Measurements from ENCODE around the gene IER3.
A peak's percentile ranks its signal among the peaks of the same experiment; 100 is the strongest.
"Not testable (repeated sequence)": the region's sequence is repeated elsewhere in the genome, so short reads cannot be mapped to it uniquely, and the experiment has no call there.

The IER3 gene

GRCh38 chr6:30722280-30723112 lies 21.9 kb downstream of the IER3 start:
- peak; percentile 92 for TF ChIP-seq CTCF (IDR thresholded peaks at IDR 0.05; ENCODE audit: low read depth, low read length, missing control alignments)
- DNase-seq (ENCODE audit: extremely low read depth, low read depth), result no peak
- peak overlapping the region; percentile 98 for H3K4me3 ChIP-seq (replicated peaks; ENCODE audit: low read depth, low read length)

- DNase-seq (ENCODE audit: extremely low read depth, low read depth), result not testable (repeated sequence)
- peak overlapping the region; percentile 98 for H3K4me3 ChIP-seq (replicated peaks; ENCODE audit: low read depth, low read length)
These were observed 22.4 kb downstream of the IER3 start for GRCh38 chr6:30722025-30722279.

- H3K4me3 ChIP-seq (replicated peaks; ENCODE audit: low read depth, low read length), result peak overlapping the region; percentile 98
- DNase-seq (ENCODE audit: extremely low read depth, low read depth), result no peak
- peak; percentile 17 for TF ChIP-seq CTCF (IDR thresholded peaks at IDR 0.05; ENCODE audit: low read depth, low read length, missing control alignments)
These were observed 22.9 kb downstream of the IER3 start for GRCh38 chr6:30721198-30722024.

GRCh38 chr6:30720738-30721197 lies 23.6 kb downstream of the IER3 start:
- no peak for DNase-seq (ENCODE audit: extremely low read depth, low read depth)
- H3K4me3 ChIP-seq (replicated peaks; ENCODE audit: low read depth, low read length), result peak overlapping the region; percentile 98
- TF ChIP-seq CTCF (IDR thresholded peaks at IDR 0.05; ENCODE audit: low read depth, low read length, missing control alignments), result no peak

GRCh38 chr6:30719791-30720737 lies 24.3 kb downstream of the IER3 start, which contains the start of gene TUBB:
TUBB (plus strand) TSS chr6:30720352; CDS start chr6:30720507, 155 bp downstream.
- no peak for TF ChIP-seq CTCF (IDR thresholded peaks at IDR 0.05; ENCODE audit: low read depth, low read length, missing control alignments)
- peak within 1 kb of the TSS; percentile 98 for H3K4me3 ChIP-seq (replicated peaks; ENCODE audit: low read depth, low read length)
- DNase-seq (ENCODE audit: extremely low read depth, low read depth), result peak; percentile 97

GRCh38 chr6:30719356-30719755 lies 25.0 kb downstream of the IER3 start:
- peak overlapping the region; percentile 98 for H3K4me3 ChIP-seq (replicated peaks; ENCODE audit: low read depth, low read length)
- no peak for DNase-seq (ENCODE audit: extremely low read depth, low read depth)
- no peak for TF ChIP-seq CTCF (IDR thresholded peaks at IDR 0.05; ENCODE audit: low read depth, low read length, missing control alignments)

GRCh38 chr6:30717845-30718720 lies 26.3 kb downstream of the IER3 start:
- peak overlapping the region; percentile 38 for H3K4me3 ChIP-seq (replicated peaks; ENCODE audit: low read depth, low read length)
- DNase-seq (ENCODE audit: extremely low read depth, low read depth), result not testable (repeated sequence)
